ENCODE results near the gene TESK2. TPM values are rescaled to one million over a fixed set of nuclear protein-coding genes. Genes with fewer than 3 reads are reported as not detected.

Gene TESK2
- polyA plus RNA-seq, 1 donor (not counting 4 experiments of a cell fraction or from before 2014, with no cell fraction given): 2.0 TPM

DNA sequence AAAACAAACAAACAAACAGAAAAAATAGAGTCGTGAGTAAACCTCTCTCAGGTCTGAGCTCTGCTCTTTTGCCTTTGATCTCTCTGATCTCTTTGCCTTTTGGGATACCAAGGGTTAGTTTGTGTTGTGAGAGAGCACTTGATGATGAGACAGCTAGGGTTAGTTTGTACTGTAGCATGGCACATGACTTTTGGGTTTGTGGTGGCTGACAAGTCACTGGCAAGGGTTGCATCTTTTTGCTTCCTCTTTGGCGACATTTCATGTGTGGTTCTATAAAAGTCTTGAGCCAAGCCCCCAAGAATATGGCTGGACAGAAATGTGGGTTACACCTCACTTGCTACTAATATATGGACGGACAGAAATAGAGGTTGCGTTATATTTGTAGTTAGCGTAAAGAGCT is 60.5 kb downstream of the TESK2 start:
- no peaks in the 10 kb centered on the region for H3K9me1 ChIP-seq (ENCODE audit: control insufficient read depth, extremely low read depth, insufficient read depth, low read length)
- dilution Hi-C loops (cut with MboI; ENCODE audit: extremely low pct_ligation_motif_present, low sequenced_read_pairs): no loop called here
- H3K9me3 ChIP-seq (ENCODE audit: control insufficient read depth, low read depth, low read length): no peaks in the 10 kb centered on the region
- no peaks in the 10 kb centered on the region for H3K27me3 ChIP-seq (ENCODE audit: control insufficient read depth, extremely low read depth, insufficient read depth, low read length)
- no peaks in the 10 kb centered on the region for H3K79me2 ChIP-seq (ENCODE audit: control insufficient read depth, insufficient read depth, low read length)
- H3K36me3 ChIP-seq (ENCODE audit: control insufficient read depth in 2 of 2, extremely low read depth in 1 of 2, insufficient read depth in 2 of 2, low read length in 2 of 2): no peaks in the 10 kb centered on the region
- H3K4me3 ChIP-seq (ENCODE audit: control insufficient read depth in 2 of 3, extremely low read depth in 1 of 3, insufficient read depth in 2 of 3, low read depth in 1 of 3, low read length in 3 of 3): no peak overlapping the region
- no peaks in the 10 kb centered on the region for H4K20me1 ChIP-seq (ENCODE audit: control insufficient read depth, extremely low read depth, insufficient read depth, low read length)
- H2AFZ ChIP-seq (ENCODE audit: control insufficient read depth, low read length): no peak overlapping the region
- no peak overlapping the region for H3K9ac ChIP-seq (ENCODE audit: control insufficient read depth, extremely low read depth, insufficient read depth, low read length)
- H3K27ac ChIP-seq (ENCODE audit: control insufficient read depth, insufficient read depth, low read length): no peak overlapping the region
- TF ChIP-seq EZH2 (IDR thresholded peaks at IDR 0.05; ENCODE audit: low read length): no peak
- TF ChIP-seq, protein P1, sequence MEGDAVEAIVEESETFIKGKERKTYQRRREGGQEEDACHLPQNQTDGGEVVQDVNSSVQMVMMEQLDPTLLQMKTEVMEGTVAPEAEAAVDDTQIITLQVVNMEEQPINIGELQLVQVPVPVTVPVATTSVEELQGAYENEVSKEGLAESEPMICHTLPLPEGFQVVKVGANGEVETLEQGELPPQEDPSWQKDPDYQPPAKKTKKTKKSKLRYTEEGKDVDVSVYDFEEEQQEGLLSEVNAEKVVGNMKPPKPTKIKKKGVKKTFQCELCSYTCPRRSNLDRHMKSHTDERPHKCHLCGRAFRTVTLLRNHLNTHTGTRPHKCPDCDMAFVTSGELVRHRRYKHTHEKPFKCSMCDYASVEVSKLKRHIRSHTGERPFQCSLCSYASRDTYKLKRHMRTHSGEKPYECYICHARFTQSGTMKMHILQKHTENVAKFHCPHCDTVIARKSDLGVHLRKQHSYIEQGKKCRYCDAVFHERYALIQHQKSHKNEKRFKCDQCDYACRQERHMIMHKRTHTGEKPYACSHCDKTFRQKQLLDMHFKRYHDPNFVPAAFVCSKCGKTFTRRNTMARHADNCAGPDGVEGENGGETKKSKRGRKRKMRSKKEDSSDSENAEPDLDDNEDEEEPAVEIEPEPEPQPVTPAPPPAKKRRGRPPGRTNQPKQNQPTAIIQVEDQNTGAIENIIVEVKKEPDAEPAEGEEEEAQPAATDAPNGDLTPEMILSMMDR (optimal IDR thresholded peaks at IDR 0.05 in 1 of 3, IDR thresholded peaks at IDR 0.05 in 1 of 3, conservative IDR thresholded peaks at IDR 0.05 in 1 of 3; ENCODE audit: extremely low read depth in 1 of 3, insufficient read depth in 2 of 3, low read length in 3 of 3): no peak
- DNase-seq (ENCODE audit: low read depth, low spot score): no peak
- no peaks in the 10 kb centered on the region for H3K4me1 ChIP-seq (ENCODE audit: control insufficient read depth, extremely low read depth, insufficient read depth, low read length)
- FAIRE-seq: no peak
- H3K4me2 ChIP-seq (ENCODE audit: control insufficient read depth, extremely low read depth, insufficient read depth, low read depth, low read length): no peak overlapping the region

DNA sequence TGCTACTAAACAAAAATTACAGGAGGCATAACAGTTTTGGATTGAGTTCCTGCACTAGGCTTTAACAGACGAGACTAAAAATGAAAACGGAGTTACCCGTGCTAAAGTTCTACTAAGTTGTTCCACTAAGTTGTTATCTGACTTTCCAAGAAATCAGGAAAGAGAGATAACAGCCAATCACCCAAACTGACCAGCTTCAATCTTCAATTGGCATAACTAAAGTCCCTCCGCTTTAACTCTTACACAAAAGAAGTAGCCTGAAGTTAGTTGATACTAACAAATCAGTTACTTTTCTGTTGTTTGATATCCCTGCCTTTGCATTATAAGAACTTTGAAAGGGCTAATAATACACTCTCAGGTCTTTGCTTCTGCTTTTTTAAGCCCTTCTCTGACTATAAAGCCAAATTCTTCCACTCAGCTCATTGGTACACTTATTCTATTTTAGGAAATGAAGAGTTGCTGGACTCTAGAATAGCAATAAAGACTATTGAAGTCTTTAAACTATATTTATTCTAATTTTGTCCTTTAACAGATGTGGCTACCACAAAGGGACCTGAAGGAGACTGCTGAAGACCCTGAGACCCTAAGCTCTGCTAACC is 61.3 kb downstream of the TESK2 start:
- H3K9ac ChIP-seq (ENCODE audit: control insufficient read depth, extremely low read depth, insufficient read depth, low read length): no peak overlapping the region
- no peaks in the 10 kb centered on the region for H3K4me1 ChIP-seq (ENCODE audit: control insufficient read depth, extremely low read depth, insufficient read depth, low read length)
- DNase-seq (ENCODE audit: low read depth, low spot score): no peak
- H3K4me2 ChIP-seq (ENCODE audit: control insufficient read depth, extremely low read depth, insufficient read depth, low read depth, low read length): no peak overlapping the region
- H2AFZ ChIP-seq (ENCODE audit: control insufficient read depth, low read length): no peak overlapping the region
- H3K79me2 ChIP-seq (ENCODE audit: control insufficient read depth, insufficient read depth, low read length): no peaks in the 10 kb centered on the region
- no peaks in the 10 kb centered on the region for H4K20me1 ChIP-seq (ENCODE audit: control insufficient read depth, extremely low read depth, insufficient read depth, low read length)
- H3K4me3 ChIP-seq (ENCODE audit: control insufficient read depth in 2 of 3, extremely low read depth in 1 of 3, insufficient read depth in 2 of 3, low read depth in 1 of 3, low read length in 3 of 3): no peak overlapping the region
- dilution Hi-C loops (cut with MboI; ENCODE audit: extremely low pct_ligation_motif_present, low sequenced_read_pairs): no loop called here
- no peaks in the 10 kb centered on the region for H3K36me3 ChIP-seq (ENCODE audit: control insufficient read depth in 2 of 2, extremely low read depth in 1 of 2, insufficient read depth in 2 of 2, low read length in 2 of 2)
- H3K9me1 ChIP-seq (ENCODE audit: control insufficient read depth, extremely low read depth, insufficient read depth, low read length): no peaks in the 10 kb centered on the region
- TF ChIP-seq EZH2 (IDR thresholded peaks at IDR 0.05; ENCODE audit: low read length): no peak
- TF ChIP-seq, protein P1 (optimal IDR thresholded peaks at IDR 0.05 in 1 of 3, IDR thresholded peaks at IDR 0.05 in 1 of 3, conservative IDR thresholded peaks at IDR 0.05 in 1 of 3; ENCODE audit: extremely low read depth in 1 of 3, insufficient read depth in 2 of 3, low read length in 3 of 3): no peak
- no peaks in the 10 kb centered on the region for H3K9me3 ChIP-seq (ENCODE audit: control insufficient read depth, low read depth, low read length)
- no peak for FAIRE-seq
- no peak overlapping the region for H3K27ac ChIP-seq (ENCODE audit: control insufficient read depth, insufficient read depth, low read length)
- no peaks in the 10 kb centered on the region for H3K27me3 ChIP-seq (ENCODE audit: control insufficient read depth, extremely low read depth, insufficient read depth, low read length)

Measured in keratinocyte (primary cell).